GM21723 (cell line): ENCODE measurements around the gene DRAXIN.

Experiments
- ATAC-seq: cut with Tn5 transposase; IDR thresholded peaks from one replicate; pipeline ENCODE4 v1.9.1; 2021; ENCODE audit warnings: mild to moderate bottlenecking, moderate library complexity; ENCODE audit not compliant: unreplicated experiment

The DRAXIN gene

DNA sequence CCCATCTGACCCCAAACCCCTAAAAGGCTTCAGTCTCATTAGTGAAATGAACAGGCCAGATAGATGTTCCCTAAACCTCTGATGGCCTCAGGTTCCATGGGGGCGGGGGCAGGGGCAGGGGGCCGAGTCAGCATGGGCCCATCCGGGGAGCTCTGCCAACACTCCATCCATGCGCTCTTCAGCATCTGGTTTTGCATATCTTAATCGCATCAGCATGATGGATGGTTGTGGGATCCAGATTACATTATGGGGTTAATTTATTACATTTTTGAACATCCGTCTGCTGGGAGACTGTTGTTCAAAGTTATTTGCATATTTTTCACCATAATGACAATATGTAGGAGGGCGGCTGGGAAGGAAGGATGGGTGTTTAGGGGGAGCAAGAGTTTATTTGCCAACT is 7.4 kb upstream of the DRAXIN start:
- ATAC-seq = no peak

DNA sequence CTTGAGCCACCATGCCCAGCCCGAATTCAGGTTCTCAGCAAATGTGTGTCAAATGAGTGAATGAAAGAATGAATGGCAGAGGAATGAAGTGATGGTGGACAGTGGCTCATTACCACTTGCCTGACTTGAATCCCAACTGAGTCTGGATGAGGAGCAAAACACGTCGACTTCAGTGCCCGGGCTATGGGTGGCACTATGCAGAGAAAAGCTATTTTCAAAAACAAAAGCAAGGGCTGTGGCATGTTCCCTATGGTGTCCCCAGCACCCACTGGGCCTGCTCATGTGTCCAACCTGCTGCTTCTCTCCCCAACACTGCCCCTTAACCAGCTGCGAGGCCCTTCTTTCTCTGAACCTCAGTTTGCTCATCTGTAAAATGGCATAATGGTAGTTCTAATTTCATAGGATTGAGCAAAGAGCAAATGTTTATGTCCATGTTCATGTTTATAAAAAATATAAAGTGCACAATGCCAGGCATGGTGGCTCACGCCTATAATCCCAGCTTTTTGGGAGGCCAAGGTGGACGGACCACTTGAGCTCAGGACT is 6.2 kb upstream of the DRAXIN start:
- ATAC-seq = no peak

DNA sequence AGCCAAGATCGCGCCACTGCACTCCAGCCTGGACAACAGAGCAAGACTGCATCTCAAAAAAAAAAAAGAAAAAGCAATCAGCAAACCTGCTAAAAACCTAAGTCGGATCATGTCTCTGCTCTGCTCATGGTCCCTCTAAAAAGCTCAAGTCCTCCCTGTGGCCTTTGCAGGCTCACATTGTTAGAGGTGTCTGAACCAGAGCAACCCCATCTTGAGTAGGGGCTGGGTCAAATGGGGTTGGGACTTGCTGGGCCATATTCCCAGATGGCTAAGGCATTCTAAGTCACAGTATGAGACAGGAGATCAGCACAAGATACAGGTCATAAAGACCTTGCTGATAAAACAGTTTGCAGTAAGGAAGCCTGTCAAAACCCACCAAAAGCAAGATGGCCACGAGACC is 3.0 kb upstream of the DRAXIN start:
- no peak for ATAC-seq

DNA sequence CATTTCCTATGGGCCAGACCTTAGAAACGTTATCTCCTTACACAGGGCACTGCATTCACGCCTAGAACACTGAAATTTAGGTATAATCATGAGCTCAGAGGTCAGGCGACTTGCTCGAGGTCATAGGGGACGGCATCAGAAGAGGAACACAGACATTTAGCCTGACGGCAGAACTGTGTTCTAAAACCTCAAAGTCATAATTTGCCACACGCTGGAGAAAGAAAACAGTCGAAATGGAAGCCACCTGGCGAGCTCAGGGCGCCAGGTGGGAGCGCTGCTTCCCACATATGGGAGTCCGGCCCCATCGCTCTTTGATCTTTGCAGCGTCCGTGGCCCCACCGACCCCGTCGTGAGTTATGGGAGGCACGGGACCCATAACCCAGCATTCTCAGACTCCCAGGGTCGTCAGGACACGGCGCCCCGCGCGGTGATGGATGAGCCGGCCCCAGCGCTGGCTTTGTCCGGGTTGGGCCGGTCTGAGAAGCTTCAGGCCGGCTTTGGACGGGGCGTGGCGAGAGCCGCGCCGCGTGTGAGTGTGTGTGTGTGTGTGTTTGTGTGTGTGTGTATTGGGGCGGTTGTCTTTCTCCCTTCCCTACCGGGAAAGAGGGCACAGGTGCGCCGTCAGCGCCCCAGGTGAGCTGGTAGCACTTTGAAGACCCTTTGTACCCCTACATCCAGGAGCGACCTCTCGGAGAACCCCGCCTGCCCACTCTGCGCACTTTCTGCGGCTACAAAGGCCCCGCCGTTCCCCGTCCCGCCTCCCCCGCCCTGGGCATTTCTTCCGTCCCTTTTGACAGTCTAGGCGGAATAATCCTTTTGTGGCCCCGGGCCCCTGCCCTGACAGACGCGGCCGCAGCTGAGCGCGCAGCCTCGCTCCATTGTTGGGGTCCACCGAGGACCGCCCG is 861 bp upstream of the DRAXIN start:
- no peak for ATAC-seq

DNA sequence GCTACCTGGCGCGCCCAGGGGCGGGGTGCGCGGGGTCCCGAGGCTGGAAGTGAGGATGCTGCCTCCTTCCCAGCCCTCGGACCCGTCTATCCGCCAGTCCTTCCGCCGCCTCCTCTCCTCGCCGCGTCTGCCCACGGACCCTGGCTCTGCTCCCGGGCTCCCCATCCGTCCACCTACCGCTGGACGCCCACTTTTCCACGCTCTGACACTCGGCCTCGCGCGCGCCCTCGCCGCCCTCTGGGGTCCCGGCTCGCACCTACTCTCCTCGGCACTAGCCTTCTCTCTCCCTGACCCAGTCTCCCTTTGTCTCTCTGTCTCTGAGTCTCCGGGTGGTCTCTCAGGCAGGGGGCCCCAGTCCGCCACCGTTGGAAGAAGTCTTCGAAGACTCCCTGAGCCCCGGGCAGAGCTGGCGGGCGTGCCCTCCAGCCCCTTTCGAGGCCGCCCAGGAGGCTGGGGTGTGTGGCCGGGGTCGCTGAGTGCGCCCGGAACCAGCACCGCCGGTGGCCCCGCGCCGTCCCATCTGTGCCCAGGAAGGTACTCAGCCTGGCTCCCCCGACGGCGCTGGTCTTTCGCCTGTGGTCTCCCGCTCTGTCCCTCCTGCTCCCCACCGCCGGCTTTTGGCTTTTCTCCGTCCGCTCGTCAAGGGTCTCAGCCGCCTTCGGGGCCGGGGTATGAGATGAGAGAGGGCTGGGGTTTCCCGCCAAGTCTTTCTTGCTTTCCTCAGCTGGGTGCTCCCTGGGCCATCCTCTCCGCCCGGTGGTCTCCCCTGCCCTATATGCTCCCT is 610 bp downstream of the DRAXIN start:
- no peak for ATAC-seq

DNA sequence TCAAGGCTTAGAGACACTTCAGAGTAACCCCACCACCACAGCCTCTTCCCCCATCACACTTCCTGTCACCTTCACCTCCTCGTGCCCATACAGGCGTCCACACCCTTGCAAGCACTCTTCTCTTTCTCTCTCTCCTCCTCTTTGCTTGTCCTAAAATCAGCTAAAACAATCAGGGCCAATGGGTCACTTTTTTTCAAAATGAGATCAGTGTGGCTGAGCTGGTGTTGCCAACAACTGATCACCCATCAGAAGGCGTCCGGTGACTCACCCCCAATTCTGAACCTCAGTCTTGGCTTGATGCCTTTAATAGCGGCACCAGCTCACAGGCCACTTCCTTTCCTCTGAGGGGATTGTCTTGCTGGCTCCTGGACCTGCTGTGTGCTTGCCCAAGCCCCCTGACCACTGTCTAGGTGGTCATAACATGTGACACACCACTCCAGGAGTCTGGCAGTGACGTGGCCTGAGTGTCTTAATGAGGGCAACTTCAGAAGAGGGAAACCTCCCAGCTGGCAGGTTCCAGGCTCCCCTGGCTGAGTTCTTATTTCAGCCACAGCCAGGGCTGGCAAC is 1.6 kb downstream of the DRAXIN start:
- ATAC-seq = no peak

DNA sequence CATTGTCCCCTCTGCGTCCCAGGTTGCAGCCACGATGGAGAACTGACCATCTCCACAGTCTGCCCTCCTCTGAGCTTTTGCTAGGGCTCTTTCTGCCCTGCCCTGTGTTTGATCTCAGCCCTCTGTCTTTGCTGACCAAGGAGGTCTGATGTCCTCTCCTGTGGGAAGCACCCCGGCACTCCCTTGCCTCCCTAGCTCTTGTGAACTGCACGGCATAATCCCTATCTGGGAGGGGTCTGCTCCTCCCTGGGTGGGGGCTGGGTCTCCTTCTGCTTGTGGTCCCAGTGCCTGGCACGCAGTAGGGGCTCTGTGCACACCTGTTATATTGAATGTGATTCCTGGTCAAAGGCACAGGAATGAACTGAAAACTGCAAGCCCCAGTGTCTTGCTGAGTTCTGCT is 2.4 kb downstream of the DRAXIN start:
- no peak for ATAC-seq

DNA sequence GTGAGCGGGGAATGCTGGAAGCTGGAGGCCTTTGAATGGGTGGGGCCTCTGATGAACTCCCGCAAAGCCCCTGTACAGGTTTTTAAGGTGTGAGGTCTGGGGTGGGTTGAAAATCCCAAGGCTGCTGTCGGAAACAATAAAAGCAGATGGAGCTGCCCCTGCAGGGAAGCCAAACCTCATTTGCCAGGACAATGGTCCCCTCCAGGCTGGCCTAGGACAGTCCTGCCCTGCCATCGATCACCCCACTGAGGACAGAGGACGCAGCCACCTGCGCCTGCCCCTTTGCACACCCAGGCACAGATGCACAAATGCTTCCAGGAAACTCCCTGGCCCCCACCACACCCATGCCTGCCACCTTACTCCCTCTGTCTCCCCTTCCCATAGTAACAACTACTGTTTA is 4.4 kb downstream of the DRAXIN start:
- no peak for ATAC-seq

DNA sequence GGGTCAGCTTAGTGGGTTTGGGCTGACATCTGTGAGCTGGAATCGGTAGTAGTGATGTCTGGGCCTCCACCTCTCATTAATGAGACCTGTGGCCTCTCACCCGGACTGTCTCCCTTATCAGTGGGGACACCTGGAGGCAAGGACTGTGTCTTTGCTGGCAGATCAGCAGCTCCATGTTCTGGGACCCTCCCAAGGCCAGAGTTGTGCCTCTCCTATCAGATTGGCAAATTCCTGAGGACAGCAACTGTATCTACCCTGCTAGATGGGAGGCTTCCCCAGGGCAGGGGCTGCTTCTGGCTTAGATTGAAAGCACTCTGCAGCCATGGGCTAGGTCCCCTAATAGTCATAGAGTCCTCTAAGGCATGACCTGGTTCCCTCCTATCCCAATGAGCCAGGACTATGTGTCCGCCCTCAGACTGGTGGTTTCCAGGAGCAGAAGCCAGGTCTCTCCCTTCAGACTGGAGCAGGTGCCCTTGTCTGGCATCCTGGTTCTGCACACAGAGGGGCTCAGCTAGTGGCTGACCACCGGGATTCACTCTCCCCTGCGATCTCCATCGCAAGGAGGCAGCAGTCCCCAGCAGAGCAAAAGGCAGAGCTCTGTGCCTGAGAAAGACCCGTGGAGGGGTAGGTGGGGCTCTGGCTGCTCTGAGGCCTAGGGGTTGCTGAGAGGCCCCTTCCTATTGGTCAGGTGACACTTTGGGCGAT is 5.8 kb downstream of the DRAXIN start:
- no peak for ATAC-seq

DNA sequence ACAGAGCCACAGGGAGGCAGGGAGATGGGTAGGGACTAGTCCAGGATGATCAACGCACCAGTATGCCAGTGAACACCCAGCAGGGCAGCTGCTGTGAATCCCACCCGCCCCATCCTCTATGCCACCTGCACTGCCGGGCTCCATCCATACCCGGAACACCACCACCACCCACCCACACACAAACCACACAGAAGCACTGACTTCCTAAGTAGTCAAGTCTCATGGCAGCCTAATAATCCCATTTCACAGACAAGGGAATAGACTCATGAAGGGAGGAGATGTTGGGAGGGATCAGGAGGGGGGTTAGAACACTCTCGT is 6.3 kb downstream of the DRAXIN start:
- no peak for ATAC-seq

DNA sequence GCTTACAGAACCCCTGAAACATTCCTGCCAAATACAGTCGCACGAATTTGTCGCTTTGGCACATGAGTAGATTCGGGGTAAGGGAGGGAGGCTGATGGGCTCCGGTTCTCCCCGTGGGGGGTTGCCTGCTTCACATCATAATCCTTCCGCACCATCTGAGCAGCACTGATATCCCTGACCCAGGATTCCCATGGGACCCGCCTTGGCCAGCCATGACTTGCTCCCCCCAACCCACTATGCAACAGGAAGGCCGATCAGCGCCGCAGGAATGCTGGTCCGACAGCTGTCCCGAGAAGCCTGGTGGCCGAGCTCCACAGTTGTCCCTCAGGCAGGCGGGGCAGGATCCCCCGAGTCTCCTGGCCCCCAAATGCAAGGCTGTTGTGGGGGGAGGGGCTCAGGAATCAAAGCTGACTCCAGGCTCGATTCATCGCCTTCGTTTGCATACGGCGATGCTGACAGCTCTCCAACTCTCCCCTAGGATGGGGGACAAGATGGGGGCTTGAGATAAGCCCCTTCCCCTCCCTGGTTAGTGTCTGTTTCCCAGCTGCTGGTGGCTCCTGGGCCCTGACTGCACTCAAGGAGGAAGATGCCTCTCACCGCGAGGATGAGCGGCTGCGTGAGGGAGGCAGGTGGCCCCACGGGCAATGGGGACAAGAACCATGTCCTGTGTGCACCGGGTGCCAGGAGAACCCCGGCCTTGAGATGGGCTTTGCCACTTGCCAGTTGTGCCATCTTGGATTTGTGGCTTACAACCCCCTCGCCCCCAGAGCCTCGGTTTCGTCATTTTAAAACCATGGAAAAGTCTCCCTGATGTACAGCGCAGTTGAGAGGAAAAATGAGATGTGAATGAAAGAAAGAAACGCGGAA is 9.3 kb downstream of the DRAXIN start:
- no peak for ATAC-seq

DNA sequence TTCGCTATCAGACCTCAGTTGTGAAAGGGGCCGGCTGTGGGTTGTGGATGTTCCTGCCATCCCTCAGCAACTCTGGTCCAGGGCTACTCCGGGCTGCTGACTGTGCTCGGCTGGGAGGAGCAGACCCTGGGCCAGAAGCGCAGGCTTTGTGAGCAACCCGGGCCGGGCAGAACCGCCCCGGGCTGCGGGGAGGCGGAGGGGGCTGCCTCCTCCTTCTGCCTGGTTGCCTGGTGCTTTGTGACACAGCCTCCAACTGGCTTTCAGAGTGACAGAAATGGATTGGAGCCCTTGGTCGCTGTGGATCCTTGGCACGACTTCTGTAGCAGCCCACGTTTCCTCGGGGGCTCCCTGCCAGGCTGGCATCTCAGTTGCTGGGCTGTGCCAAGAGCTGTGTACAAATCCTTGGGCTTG is 10.0 kb downstream of the DRAXIN start:
- ATAC-seq = no peak

DNA sequence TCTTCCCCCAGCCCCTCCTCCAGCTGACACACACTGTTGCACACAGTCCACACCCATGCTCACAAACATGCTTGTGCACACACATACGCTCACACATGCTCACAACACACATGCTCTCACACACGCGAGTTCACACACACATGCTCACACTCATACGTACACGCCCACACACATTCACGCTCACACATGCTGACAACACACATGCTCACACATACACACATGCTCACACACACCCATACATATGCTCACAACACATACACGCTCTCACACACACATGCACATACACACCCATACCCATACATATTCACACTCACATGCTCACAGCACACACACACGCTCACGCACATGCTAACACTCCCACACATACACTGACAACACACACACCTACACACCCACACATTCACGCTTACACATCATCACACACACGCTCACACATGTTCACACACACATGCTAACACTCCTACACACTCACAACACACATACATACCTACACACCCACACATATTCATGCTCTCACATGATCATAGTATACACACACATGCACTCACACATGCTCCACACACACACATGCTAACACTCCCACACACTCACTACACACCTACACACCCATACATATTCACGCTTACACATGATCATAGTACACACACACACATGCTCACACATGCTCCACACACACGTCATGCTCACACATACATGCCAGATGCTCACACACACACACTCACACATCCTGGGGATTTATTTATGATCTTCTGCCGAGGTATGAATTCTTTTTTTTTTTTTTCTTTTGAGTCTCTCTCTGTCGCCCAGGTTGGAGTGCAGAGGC is 10.7 kb downstream of the DRAXIN start:
- no peak for ATAC-seq

DNA sequence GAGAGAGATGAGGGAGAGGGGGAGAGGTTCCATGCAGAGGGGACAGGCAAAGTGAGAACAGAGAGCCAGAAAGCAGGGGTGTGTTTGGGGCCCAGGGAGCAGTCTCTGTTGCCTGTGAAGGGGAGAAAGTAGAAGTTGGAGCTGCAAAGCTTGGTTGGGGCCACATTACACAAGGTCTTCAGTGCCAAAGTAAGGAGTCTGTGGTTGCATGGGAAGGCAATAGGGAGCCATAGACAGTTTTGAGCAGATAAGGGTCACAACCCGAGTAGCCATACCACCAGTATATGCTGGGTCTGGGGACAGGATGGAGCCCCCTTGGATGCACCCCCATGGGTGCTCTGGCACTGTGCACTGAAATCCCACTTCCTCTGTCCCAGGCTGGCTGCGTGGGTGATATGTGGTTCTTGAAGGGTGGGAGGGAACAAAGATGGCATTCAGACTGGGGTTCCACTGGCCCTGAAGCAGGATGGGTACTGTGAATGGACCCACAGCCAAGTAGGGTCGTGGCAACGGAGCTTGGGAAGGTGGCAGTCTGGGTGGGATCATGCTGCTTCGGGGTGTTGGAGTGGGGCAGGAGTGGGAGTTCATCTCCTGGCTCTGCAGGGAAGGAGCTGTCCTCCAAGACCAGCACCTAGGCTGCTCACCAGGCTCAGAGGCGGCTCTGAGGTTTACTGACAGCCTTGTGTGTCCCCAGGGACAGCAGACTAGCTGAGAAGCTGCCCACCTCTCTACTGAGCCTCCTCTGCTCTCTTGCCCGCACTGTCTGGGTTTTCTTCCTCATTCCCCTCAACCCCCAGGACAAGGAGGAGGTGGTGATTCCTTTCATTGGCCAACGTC is 12.1 kb downstream of the DRAXIN start:
- no peak for ATAC-seq

DNA sequence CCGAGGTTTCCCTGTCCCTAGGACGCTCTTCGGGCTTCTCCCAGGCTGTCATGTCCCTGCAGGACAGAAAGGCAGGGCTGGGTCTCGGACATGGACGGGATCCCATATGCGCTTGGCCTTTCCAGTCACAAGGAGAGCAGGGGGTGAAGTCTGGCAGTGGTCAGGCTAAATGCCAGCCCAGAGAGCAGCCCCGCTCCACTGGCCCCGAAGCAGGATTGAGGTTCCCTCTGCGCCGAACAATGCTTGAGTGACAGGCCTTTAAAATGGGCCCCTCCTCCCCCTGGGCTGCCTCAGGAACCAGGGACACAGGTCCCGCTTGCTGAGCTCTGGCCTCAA is 12.7 kb downstream of the DRAXIN start:
- ATAC-seq = no peak

DNA sequence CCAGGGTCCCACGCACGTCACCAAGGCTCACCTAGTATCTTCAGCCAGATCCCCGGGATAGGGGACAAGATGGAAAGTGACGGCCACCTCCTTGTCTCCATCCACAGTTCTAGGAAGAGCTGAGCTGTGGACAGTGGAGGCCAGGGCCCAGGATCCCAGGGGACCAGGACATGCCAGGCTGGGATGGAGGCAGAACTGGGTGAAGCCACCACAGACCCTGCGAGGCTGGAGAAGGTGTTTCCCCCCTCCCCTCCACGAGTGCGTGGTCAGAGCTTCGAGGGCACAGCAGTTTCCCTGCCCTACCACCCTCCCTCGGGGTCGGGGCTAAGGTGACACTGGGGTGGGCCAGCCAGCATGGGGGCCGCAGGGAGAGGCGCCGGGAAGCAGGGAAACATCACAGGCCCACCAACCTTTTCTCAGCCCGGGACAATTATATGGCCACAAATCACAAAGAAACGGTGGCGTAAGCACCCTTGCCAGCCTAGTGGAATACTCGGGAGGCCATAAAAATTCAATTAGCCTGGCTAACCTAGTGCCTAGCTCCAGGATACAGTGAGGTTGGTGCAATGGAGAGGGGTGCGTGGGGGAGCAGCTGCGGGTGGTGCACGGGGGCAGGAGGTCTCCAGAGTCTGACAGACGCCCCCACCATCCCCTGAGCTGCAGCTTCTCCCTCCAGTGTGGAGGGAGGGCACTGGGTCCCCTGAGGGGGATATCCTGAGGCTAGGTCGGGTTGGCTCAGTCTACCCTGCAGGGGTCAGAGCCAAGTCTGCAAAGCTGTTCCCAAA is 13.4 kb downstream of the DRAXIN start:
- no peak for ATAC-seq

DNA sequence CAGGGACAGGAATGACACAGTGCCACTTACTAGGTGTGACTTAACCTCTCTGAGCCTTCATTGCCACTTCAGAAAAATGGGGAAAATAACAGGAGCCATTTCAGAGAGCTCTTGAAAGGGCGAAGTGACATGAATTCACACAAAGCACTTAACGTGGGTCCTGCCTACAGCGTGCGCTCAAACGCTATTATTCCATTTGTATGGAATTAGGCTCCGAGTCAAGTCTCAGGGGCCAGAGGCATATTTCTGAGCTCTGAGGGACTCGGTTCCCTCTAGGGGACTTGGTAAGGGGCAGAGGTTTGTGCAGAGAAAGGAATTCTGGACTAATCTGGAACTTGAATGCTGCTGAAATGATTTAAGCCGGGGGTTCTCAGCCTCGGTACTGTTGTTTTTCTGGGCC is 14.1 kb downstream of the DRAXIN start:
- no peak for ATAC-seq

DNA sequence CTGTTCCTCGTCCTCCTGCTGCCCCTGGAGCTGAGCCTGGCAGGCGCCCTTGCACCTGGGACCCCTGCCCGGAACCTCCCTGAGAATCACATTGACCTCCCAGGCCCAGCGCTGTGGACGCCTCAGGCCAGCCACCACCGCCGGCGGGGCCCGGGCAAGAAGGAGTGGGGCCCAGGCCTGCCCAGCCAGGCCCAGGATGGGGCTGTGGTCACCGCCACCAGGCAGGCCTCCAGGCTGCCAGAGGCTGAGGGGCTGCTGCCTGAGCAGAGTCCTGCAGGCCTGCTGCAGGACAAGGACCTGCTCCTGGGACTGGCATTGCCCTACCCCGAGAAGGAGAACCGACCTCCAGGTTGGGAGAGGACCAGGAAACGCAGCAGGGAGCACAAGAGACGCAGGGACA is 14.8 kb downstream of the DRAXIN start:
- ATAC-seq = no peak
